SK-N-SH treated with all-trans-retinoic acid at 6 μM for 48 hours (cell line): ENCODE results near the gene AGAP1.

Experiments used
- ATAC-seq: fragments of 200-7000 bp; cut with Tn5 transposase; 3 replicates; pipeline ENCODE4 v1.9.1; 2020; ENCODE audit warnings: mild to moderate bottlenecking, moderate library complexity
- BACH2 ChIP-seq: fragments of 250-450 bp; sonication (Bioruptor Pico); IDR thresholded peaks from 2 replicates; pipeline ENCODE4 v1.9.0; 2021; ENCODE audit warnings: mild to moderate bottlenecking, borderline replicate concordance
- CREB5 ChIP-seq: fragments of 250-450 bp; sonication (Bioruptor Pico); IDR thresholded peaks from 2 replicates; pipeline ENCODE4 v1.5.1; 2020; ENCODE audit warnings: low read depth, mild to moderate bottlenecking, moderate library complexity
- CSRNP3 ChIP-seq: fragments of 250-450 bp; sonication (Bioruptor Pico); IDR thresholded peaks from 2 replicates; pipeline ENCODE4 v1.5.1; 2021; ENCODE audit warnings: mild to moderate bottlenecking, moderate library complexity
- GLIS3 ChIP-seq: fragments of 250-450 bp; sonication (Bioruptor Pico); IDR thresholded peaks from 2 replicates; pipeline ENCODE4 v1.5.0; 2020; ENCODE audit warnings: mild to moderate bottlenecking, moderate library complexity
- OSR1 ChIP-seq: fragments of 250-450 bp; sonication (Bioruptor Pico); IDR thresholded peaks from 2 replicates; pipeline ENCODE4 v1.8.0; 2022; ENCODE audit warnings: moderate library complexity, mild to moderate bottlenecking, inconsistent platforms
- PATZ1 ChIP-seq: fragments of 250-450 bp; sonication (Bioruptor Pico); IDR thresholded peaks from 2 replicates; pipeline ENCODE4 v1.8.0; 2020; ENCODE audit warnings: mild to moderate bottlenecking, moderate library complexity, borderline replicate concordance
- POU6F1 ChIP-seq: fragments of 250-450 bp; sonication (Bioruptor Pico); IDR thresholded peaks from 2 replicates; pipeline ENCODE4 v1.8.0; 2021; ENCODE audit warnings: low read depth, mild to moderate bottlenecking, moderate library complexity, borderline replicate concordance
- PPARA ChIP-seq: fragments of 250-450 bp; sonication (Bioruptor Pico); IDR thresholded peaks from 2 replicates; pipeline ENCODE4 v1.5.0; 2020; ENCODE audit warnings: mild to moderate bottlenecking, borderline replicate concordance
- RARB ChIP-seq: fragments of 250-450 bp; sonication (Bioruptor Pico); IDR thresholded peaks from 2 replicates; pipeline ENCODE4 v1.8.0; 2021; ENCODE audit warnings: mild to moderate bottlenecking, moderate library complexity
- SNAI2 ChIP-seq: fragments of 250-450 bp; sonication (Bioruptor Pico); IDR thresholded peaks from 2 replicates; pipeline ENCODE4 v1.5.0; 2020; ENCODE audit warnings: mild to moderate bottlenecking, moderate library complexity
- TCF4 ChIP-seq: fragments of 250-450 bp; sonication (Bioruptor Pico); IDR thresholded peaks from 2 replicates; pipeline ENCODE4 v1.8.0; 2021; ENCODE audit warnings: mild to moderate bottlenecking, moderate library complexity, borderline replicate concordance
- TOX ChIP-seq: fragments of 250-450 bp; sonication (Bioruptor Pico); IDR thresholded peaks from 2 replicates; pipeline ENCODE4 v1.8.0; 2021; ENCODE audit warnings: mild to moderate bottlenecking, moderate library complexity, borderline replicate concordance
- TSHZ2 ChIP-seq: fragments of 250-450 bp; sonication (Bioruptor Pico); IDR thresholded peaks from 2 replicates; pipeline ENCODE4 v1.5.0; 2020; ENCODE audit warnings: mild to moderate bottlenecking, moderate library complexity
- ZC3H10 ChIP-seq: fragments of 250-450 bp; sonication (Bioruptor Pico); IDR thresholded peaks from 2 replicates; pipeline ENCODE4 v1.5.1; 2021; ENCODE audit warnings: mild to moderate bottlenecking, moderate library complexity
- ZFP3 ChIP-seq: fragments of 250-450 bp; sonication (Bioruptor Pico); IDR thresholded peaks from 2 replicates; pipeline ENCODE4 v1.5.0; 2020; ENCODE audit warnings: mild to moderate bottlenecking, moderate library complexity
- ZNF565 ChIP-seq: fragments of 450-650 bp; formaldehyde crosslinking; conservative IDR thresholded peaks from 2 replicates; pipeline ENCODE4 v1.5.0; 2020; ENCODE audit warnings: low read depth, mild to moderate bottlenecking, moderate library complexity
- ZNF70 ChIP-seq: fragments of 450-650 bp; formaldehyde crosslinking; IDR thresholded peaks from 2 replicates; pipeline ENCODE4 v1.5.0; 2020; ENCODE audit warnings: mild to moderate bottlenecking, moderate library complexity
- ZNF8 ChIP-seq: fragments of 450-650 bp; formaldehyde crosslinking; IDR thresholded peaks from 2 replicates; pipeline ENCODE4 v1.5.0; 2020; ENCODE audit warnings: mild to moderate bottlenecking, moderate library complexity

Gene AGAP1

GRCh38 chr2:235556901-235557300 lies 63.1 kb downstream of the AGAP1 start:
- TF ChIP-seq GLIS3 (CRISPR knock-in tag) (no peak), ZNF8 (CRISPR knock-in tag) (no peak), PPARA (no peak), POU6F1 (CRISPR knock-in tag) (no peak), ZNF70 (CRISPR knock-in tag) (no peak), OSR1 (CRISPR knock-in tag) (no peak), CSRNP3 (CRISPR knock-in tag) (no peak), RARB (CRISPR knock-in tag) (no peak), SNAI2 (CRISPR knock-in tag) (no peak), CREB5 (CRISPR knock-in tag) (no peak), TSHZ2 (CRISPR knock-in tag) (no peak), PATZ1 (CRISPR knock-in tag) (no peak), BACH2 (CRISPR knock-in tag) (no peak), ZNF565 (CRISPR knock-in tag) (no peak), TCF4 (CRISPR knock-in tag) (no peak), TOX (CRISPR knock-in tag) (no peak), ZFP3 (CRISPR knock-in tag) (no peak)
- ATAC-seq: no peak

GRCh38 chr2:235557903-235558302 lies 64.1 kb downstream of the AGAP1 start:
- TF ChIP-seq TOX (CRISPR knock-in tag): no peak
- no peak for TF ChIP-seq PATZ1 (CRISPR knock-in tag)
- TF ChIP-seq ZC3H10 (CRISPR knock-in tag): no peak
- TF ChIP-seq ZNF565 (CRISPR knock-in tag): no peak
- no peak for TF ChIP-seq CSRNP3 (CRISPR knock-in tag)
- ATAC-seq: no peak
